ENCODE data around the gene BRINP3. TPM values are rescaled to one million over a fixed set of nuclear protein-coding genes. Genes with fewer than 3 reads are reported as not detected.

The BRINP3 gene
- total RNA-seq, 1 donor from 2014 or later: 0.77 TPM

DNA sequence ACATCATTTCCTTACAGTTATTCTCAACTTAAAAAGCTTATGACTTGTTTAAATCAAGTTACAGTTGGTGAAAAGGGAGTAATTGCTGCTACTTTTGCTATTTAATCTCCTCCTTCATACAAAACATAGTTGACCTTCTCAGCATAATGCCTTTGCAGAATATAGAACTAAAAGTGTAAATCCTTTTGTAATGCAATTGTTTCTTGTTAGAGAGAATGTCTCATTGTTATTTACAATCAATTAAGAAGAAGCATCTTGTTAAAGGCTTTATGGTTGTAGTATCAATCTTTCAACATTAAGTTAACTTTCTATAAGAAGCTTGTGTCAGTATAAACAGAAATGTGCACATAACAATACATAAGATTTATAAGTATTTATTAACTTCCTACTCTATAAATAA lies 360.7 kb downstream of the BRINP3 start:
- H3K4me1 Mint-ChIP-seq: no peaks in the 10 kb centered on the region
- TF ChIP-seq, protein P1, sequence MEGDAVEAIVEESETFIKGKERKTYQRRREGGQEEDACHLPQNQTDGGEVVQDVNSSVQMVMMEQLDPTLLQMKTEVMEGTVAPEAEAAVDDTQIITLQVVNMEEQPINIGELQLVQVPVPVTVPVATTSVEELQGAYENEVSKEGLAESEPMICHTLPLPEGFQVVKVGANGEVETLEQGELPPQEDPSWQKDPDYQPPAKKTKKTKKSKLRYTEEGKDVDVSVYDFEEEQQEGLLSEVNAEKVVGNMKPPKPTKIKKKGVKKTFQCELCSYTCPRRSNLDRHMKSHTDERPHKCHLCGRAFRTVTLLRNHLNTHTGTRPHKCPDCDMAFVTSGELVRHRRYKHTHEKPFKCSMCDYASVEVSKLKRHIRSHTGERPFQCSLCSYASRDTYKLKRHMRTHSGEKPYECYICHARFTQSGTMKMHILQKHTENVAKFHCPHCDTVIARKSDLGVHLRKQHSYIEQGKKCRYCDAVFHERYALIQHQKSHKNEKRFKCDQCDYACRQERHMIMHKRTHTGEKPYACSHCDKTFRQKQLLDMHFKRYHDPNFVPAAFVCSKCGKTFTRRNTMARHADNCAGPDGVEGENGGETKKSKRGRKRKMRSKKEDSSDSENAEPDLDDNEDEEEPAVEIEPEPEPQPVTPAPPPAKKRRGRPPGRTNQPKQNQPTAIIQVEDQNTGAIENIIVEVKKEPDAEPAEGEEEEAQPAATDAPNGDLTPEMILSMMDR (conservative IDR thresholded peaks at IDR 0.05): no peak
- no peaks in the 10 kb centered on the region for H3K27me3 Mint-ChIP-seq (ENCODE audit: low read depth)
- H3K27ac Mint-ChIP-seq (ENCODE audit: unreplicated experiment): no peak overlapping the region
- no peak for DNase-seq (ENCODE audit: low read depth, low spot score)
- H3K36me3 Mint-ChIP-seq (ENCODE audit: low read depth): no peaks in the 10 kb centered on the region
- no peak overlapping the region for H3K4me3 Mint-ChIP-seq
- H3K9me3 Mint-ChIP-seq: no peaks in the 10 kb centered on the region

DNA sequence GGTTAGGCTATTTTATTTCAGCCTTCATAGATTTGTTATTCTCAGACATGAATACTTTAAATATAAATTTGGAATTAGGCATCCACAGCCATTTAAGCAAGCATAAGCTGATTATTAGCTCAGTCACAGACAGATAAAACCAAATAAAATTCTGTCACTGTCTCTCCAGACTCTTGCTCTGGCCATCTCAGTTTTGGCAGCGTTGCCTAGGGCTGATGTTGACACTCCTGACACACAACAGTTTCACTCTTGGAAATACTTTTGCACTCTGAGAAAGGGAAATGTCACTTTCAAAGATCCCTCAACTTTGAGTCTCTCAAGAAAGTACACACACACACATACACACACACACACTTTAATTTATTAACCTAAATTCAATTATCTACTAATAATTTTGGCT lies 372.7 kb downstream of the BRINP3 start:
- Mint-ChIP-seq H3K27ac (ENCODE audit: unreplicated experiment) (no peak overlapping the region), H3K9me3 (no peaks in the 10 kb centered on the region), H3K36me3 (ENCODE audit: low read depth) (no peaks in the 10 kb centered on the region), H3K27me3 (ENCODE audit: low read depth) (no peaks in the 10 kb centered on the region), H3K4me1 (no peaks in the 10 kb centered on the region), H3K4me3 (no peak overlapping the region)
- TF ChIP-seq, protein P1 (conservative IDR thresholded peaks at IDR 0.05): no peak
- no peak for DNase-seq (ENCODE audit: low read depth, low spot score)

DNA sequence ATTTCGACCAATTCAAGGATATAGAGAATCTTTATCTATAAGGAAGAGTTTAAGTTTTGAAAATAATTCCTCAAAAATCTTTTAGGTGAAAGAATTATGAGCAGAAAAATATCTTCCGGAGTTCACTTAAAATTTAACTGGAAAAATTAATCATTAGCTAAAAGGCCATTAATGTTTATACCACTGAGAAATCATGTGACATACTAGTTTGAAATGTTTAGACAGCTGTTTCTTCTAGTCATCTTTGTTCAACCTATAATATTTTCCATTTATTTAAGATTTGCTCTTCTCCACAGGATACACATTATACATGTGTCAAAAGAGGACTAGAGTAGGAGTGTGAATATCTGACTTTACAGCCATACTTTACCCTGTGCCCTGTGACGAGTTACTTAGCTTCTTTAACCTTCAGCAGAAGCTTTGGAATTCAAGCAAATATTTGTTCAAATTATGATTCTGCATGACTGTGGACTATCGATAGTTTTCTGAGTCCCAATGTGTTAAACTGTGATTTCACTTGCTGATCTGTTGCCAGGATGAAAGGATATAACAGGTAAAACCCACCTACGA lies 374.8 kb downstream of the BRINP3 start:
- Mint-ChIP-seq H3K36me3 (ENCODE audit: low read depth) (no peaks in the 10 kb centered on the region), H3K9me3 (no peaks in the 10 kb centered on the region), H3K4me3 (no peak overlapping the region), H3K27me3 (ENCODE audit: low read depth) (no peaks in the 10 kb centered on the region), H3K27ac (ENCODE audit: unreplicated experiment) (no peak overlapping the region), H3K4me1 (no peaks in the 10 kb centered on the region)
- TF ChIP-seq, protein P1 (conservative IDR thresholded peaks at IDR 0.05): no peak
- DNase-seq (ENCODE audit: low read depth, low spot score): no peak

DNA sequence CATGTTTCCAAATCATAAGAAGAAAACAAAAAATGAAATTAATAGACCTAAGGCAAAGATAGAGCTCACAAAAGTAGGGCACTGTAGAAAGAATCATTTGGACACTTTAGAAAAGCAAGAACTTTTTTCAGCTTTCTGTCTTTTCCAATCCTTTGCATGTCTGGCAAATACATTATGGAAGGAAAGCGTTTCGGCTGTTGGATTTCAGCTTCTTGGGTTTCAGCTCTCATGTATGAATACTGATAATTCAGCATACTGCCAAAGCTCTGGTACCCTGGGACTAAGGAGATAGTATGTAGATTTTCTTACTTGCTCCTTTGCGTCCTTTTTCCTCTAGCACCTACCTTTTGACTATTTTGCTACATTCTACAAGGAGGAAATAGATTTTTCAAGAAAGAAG lies 375.9 kb downstream of the BRINP3 start:
- DNase-seq (ENCODE audit: low read depth, low spot score): no peak
- H3K4me1 Mint-ChIP-seq: no peaks in the 10 kb centered on the region
- TF ChIP-seq, protein P1 (conservative IDR thresholded peaks at IDR 0.05): no peak
- no peaks in the 10 kb centered on the region for H3K36me3 Mint-ChIP-seq (ENCODE audit: low read depth)
- H3K27ac Mint-ChIP-seq (ENCODE audit: unreplicated experiment): no peak overlapping the region
- no peak overlapping the region for H3K4me3 Mint-ChIP-seq
- no peaks in the 10 kb centered on the region for H3K27me3 Mint-ChIP-seq (ENCODE audit: low read depth)
- no peaks in the 10 kb centered on the region for H3K9me3 Mint-ChIP-seq

DNA sequence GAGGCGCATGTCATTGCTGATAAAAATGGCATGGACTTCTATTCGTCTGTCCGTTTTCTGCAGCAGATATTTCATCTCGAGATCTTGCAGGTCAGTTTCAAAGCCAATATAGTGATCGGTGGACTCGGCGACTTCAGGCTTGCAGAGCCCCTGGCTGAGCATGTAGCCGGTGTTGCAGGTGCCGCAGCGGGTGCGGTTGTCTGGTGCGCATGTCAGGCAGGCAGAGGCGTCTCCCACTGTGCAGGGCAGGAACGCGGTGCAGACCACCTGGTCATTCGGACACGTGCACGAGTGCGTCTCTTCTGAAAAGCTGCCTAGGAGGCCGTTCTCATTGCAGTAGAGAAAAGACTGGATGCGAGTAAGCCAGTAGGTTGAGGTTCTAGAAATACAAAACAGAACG lies 378.9 kb downstream of the BRINP3 start:
- TF ChIP-seq, protein P1 (conservative IDR thresholded peaks at IDR 0.05): no peak
- Mint-ChIP-seq H3K9me3 (no peaks in the 10 kb centered on the region), H3K4me3 (no peak overlapping the region)

More for the DNA sequence above, 378.9 kb downstream of the BRINP3 start:
- DNase-seq (ENCODE audit: low read depth, low spot score): no peak
- no peaks in the 10 kb centered on the region for H3K36me3 Mint-ChIP-seq (ENCODE audit: low read depth)
- H3K27me3 Mint-ChIP-seq (ENCODE audit: low read depth): no peaks in the 10 kb centered on the region
- H3K4me1 Mint-ChIP-seq: no peaks in the 10 kb centered on the region
- H3K27ac Mint-ChIP-seq (ENCODE audit: unreplicated experiment): no peak overlapping the region

All from neural crest cell (in vitro differentiated cells).